Colonic mucosa (tissue), 4 donors: ENCODE data around the gene TBC1D32. TPM values are rescaled to one million over a fixed set of nuclear protein-coding genes. Genes with fewer than 3 reads are reported as not detected.

Experiments used
- DNase-seq: peaks from one replicate; pipeline ENCODE4 v3.0.0-alpha.2; 2020
- H3K27ac ChIP-seq: fragments of 200-600 bp; one replicate; pipeline ENCODE4 v1.8.0; 2021
- H3K27me3 ChIP-seq: fragments of 200-600 bp; one replicate; pipeline ENCODE4 v1.8.0; 2021
- H3K36me3 ChIP-seq: fragments of 200-600 bp; one replicate; pipeline ENCODE4 v1.8.0; 2021
- H3K4me1 ChIP-seq: fragments of 200-600 bp; one replicate; pipeline ENCODE4 v1.8.0; 2021; ENCODE audit warnings: mild to moderate bottlenecking
- H3K4me3 ChIP-seq: fragments of 200-600 bp; one replicate; pipeline ENCODE4 v1.8.0; 2021
- H3K9ac ChIP-seq, 2 donors: one replicate each; pipeline ENCODE4 v1.7.0; 2013; ENCODE audit warnings: control low read depth in 2 of 2, low read depth in 2 of 2, low read length in 2 of 2
- H3K9me3 ChIP-seq: fragments of 200-600 bp; one replicate; pipeline ENCODE4 v1.8.0; 2021
- CTCF ChIP-seq: fragments of 200-600 bp; IDR thresholded peaks from one replicate; pipeline ENCODE4 v1.8.0; 2022; ENCODE audit warnings: antibody characterized with exemption, mild to moderate bottlenecking
- intact Hi-C: fragments of 100-400 bp; cut with DNase I; formaldehyde crosslinking; loops from one replicate; pipeline ENCODE4 v1.14.1; 2022
- total RNA-seq, 2 donors: library from RNA; stranded (reverse); fragmentation: NEBNext Ultra II Directional in 1 of 2; extraction: Animal tissue kit (Norgen Biotek cat#: 25700) in 1 of 2; gene quantifications; one replicate each; pipeline ENCODE4 v1.2.1, GENCODE V29; 2021
- donor health status: healthy.
- donor health status: DM: no; HTN: no; CAD: no.
- donor health status: DM: no; HTN: no; CAD: no.

TBC1D32 gene
- total RNA-seq, 2 donors from 2014 or later = 6.0 to 8.3 TPM

- H3K27me3 ChIP-seq = no peaks in the 10 kb centered on the region
- H3K27ac ChIP-seq = no peak overlapping the region
- intact Hi-C loops = no loop called here
- H3K9ac ChIP-seq = no peak overlapping the region
- H3K4me1 ChIP-seq = no peaks in the 10 kb centered on the region
- TF ChIP-seq CTCF = no peak
- no peak overlapping the region for H3K4me3 ChIP-seq
- no peaks in the 10 kb centered on the region for H3K36me3 ChIP-seq
- no peaks in the 10 kb centered on the region for H3K9me3 ChIP-seq
- no peak for DNase-seq
Measured at GRCh38 chr6:121161886-121162285, 172.4 kb downstream of the TBC1D32 start.

- Histone ChIP-seq H3K4me3 (no peak overlapping the region), H3K4me1 (no peaks in the 10 kb centered on the region), H3K27ac (no peak overlapping the region), H3K27me3 (no peaks in the 10 kb centered on the region), H3K9me3 (no peaks in the 10 kb centered on the region), H3K36me3 (no peaks in the 10 kb centered on the region), H3K9ac (no peak overlapping the region)
- intact Hi-C loops = no loop called here
- no peak for DNase-seq
- TF ChIP-seq CTCF = no peak
Measured at GRCh38 chr6:121160276-121160675, 174.0 kb downstream of the TBC1D32 start.

GRCh38 chr6:121158891-121159290 is 175.4 kb downstream of the TBC1D32 start:
- no peak overlapping the region for H3K9ac ChIP-seq
- no peaks in the 10 kb centered on the region for H3K9me3 ChIP-seq

GRCh38 chr6:121158438-121158837 is 175.8 kb downstream of the TBC1D32 start:
- no peak overlapping the region for H3K9ac ChIP-seq
- no peaks in the 10 kb centered on the region for H3K9me3 ChIP-seq
- H3K36me3 ChIP-seq = no peaks in the 10 kb centered on the region
- no peaks in the 10 kb centered on the region for H3K4me1 ChIP-seq
- no peak for DNase-seq
- H3K27me3 ChIP-seq = no peaks in the 10 kb centered on the region
- TF ChIP-seq CTCF = no peak
- intact Hi-C loops = no loop called here
- no peak overlapping the region for H3K4me3 ChIP-seq
- no peak overlapping the region for H3K27ac ChIP-seq

More at GRCh38 chr6:121158891-121159290, 175.4 kb downstream of the TBC1D32 start:
- no peak overlapping the region for H3K4me3 ChIP-seq
- DNase-seq = no peak
- TF ChIP-seq CTCF = no peak
- no peaks in the 10 kb centered on the region for H3K36me3 ChIP-seq
- H3K4me1 ChIP-seq = no peaks in the 10 kb centered on the region
- H3K27ac ChIP-seq = no peak overlapping the region
- intact Hi-C loops = no loop called here
- H3K27me3 ChIP-seq = no peaks in the 10 kb centered on the region

- H3K27ac ChIP-seq = no peak overlapping the region
- H3K27me3 ChIP-seq = no peaks in the 10 kb centered on the region
- no peak overlapping the region for H3K9ac ChIP-seq
- no peaks in the 10 kb centered on the region for H3K36me3 ChIP-seq
- H3K4me1 ChIP-seq = no peaks in the 10 kb centered on the region
- no peak overlapping the region for H3K4me3 ChIP-seq
- no peak for DNase-seq
- intact Hi-C loops = no loop called here
- no peaks in the 10 kb centered on the region for H3K9me3 ChIP-seq
- no peak for TF ChIP-seq CTCF
Measured at GRCh38 chr6:121157906-121158305, 176.4 kb downstream of the TBC1D32 start.

- no peaks in the 10 kb centered on the region for H3K36me3 ChIP-seq
- H3K27ac ChIP-seq = no peak overlapping the region
- H3K27me3 ChIP-seq = no peaks in the 10 kb centered on the region
- no peak for DNase-seq
- intact Hi-C loops = no loop called here
- H3K9me3 ChIP-seq = no peaks in the 10 kb centered on the region
- H3K4me1 ChIP-seq = no peaks in the 10 kb centered on the region
- no peak for TF ChIP-seq CTCF
- no peak overlapping the region for H3K4me3 ChIP-seq
- H3K9ac ChIP-seq = no peak overlapping the region
Measured at GRCh38 chr6:121143476-121143875, 190.8 kb downstream of the TBC1D32 start.
